GM23248 (cell line): ENCODE results near the gene KLHL40. TPM values are rescaled to one million over a fixed set of nuclear protein-coding genes. Genes with fewer than 3 reads are reported as not detected.
A peak's percentile ranks its signal among the peaks of the same experiment; 100 is the strongest.

Source experiments
- DNase-seq: peaks from one replicate; pipeline ENCODE4 v3.0.0-alpha.2; 2015
- H2AFZ ChIP-seq: fragments of 200-600 bp; sonication (generic); 2 replicates; pipeline ENCODE4 v1.6.1; 2016; ENCODE audit warnings: antibody characterized with exemption
- H3F3A ChIP-seq: fragments of 200-600 bp; sonication (generic); 2 replicates; pipeline ENCODE4 v1.6.1; 2016; ENCODE audit warnings: mild to moderate bottlenecking, antibody characterized with exemption, mixed run types; ENCODE audit not compliant: insufficient read depth
- H3K27ac ChIP-seq: fragments of 200-600 bp; sonication (generic); 2 replicates; pipeline ENCODE4 v1.5.1; 2016; ENCODE audit warnings: mild to moderate bottlenecking
- H3K27me3 ChIP-seq: fragments of 200-600 bp; sonication (generic); replicated peaks from 2 replicates; pipeline ENCODE4 v1.6.1; 2016; ENCODE audit warnings: mild to moderate bottlenecking; ENCODE audit not compliant: insufficient read depth
- H3K36me3 ChIP-seq: fragments of 200-600 bp; sonication (generic); 2 replicates; pipeline ENCODE4 v1.6.1; 2016; ENCODE audit warnings: low read depth, mild to moderate bottlenecking
- H3K4me1 ChIP-seq: fragments of 200-600 bp; sonication (generic); 2 replicates; pipeline ENCODE4 v1.6.1; 2016; ENCODE audit warnings: mild to moderate bottlenecking; ENCODE audit not compliant: insufficient read depth
- H3K4me2 ChIP-seq: fragments of 200-600 bp; sonication (generic); one replicate; pipeline ENCODE4 v1.6.1; 2016; ENCODE audit warnings: mild to moderate bottlenecking; ENCODE audit not compliant: unreplicated experiment
- H3K4me3 ChIP-seq: fragments of 200-600 bp; sonication (generic); 2 replicates; pipeline ENCODE4 v1.5.1; 2016; ENCODE audit warnings: mild to moderate bottlenecking
- H3K79me2 ChIP-seq: fragments of 200-600 bp; sonication (generic); 2 replicates; pipeline ENCODE4 v1.6.1; 2016; ENCODE audit warnings: mild to moderate bottlenecking; ENCODE audit not compliant: insufficient read depth
- H3K9ac ChIP-seq: fragments of 200-600 bp; sonication (generic); 2 replicates; pipeline ENCODE4 v1.6.1; 2016; ENCODE audit warnings: mild to moderate bottlenecking
- H3K9me2 ChIP-seq: fragments of 200-600 bp; sonication (generic); 2 replicates; pipeline ENCODE4 v1.6.1; 2016; ENCODE audit warnings: mixed run types, mild to moderate bottlenecking, moderate library complexity; ENCODE audit not compliant: insufficient read depth
- H3K9me3 ChIP-seq: fragments of 200-600 bp; sonication (generic); one replicate; pipeline ENCODE4 v1.6.1; 2017; ENCODE audit warnings: low read depth
- H4K20me1 ChIP-seq: fragments of 200-600 bp; sonication (generic); 2 replicates; pipeline ENCODE4 v1.6.0; 2016; ENCODE audit not compliant: insufficient read depth
- EZH2 ChIP-seq: fragments of 200-600 bp; sonication (generic); IDR thresholded peaks from 2 replicates; pipeline ENCODE4 v1.6.1; 2018; ENCODE audit warnings: antibody characterized with exemption, mild to moderate bottlenecking; ENCODE audit not compliant: insufficient read depth, poor library complexity, severe bottlenecking
- EZH2phosphoT487 ChIP-seq: fragments of 200-600 bp; sonication (generic); IDR thresholded peaks from 2 replicates; pipeline ENCODE4 v1.6.1; 2018; ENCODE audit warnings: antibody characterized with exemption, moderate library complexity, mild to moderate bottlenecking, low read depth; ENCODE audit not compliant: insufficient read depth
- WGBS, 2 experiments: methylation state at CpG; one replicate each; pipeline ENCODE4 v1.1.6; 2015 to 2017; ENCODE audit warnings: low lambda C conversion rate in 2 of 2, low coverage in 1 of 2; ENCODE audit errors: missing lambda C conversion rate in 2 of 2; 5-methylcytosine and 5-hydroxymethylcytosine counted together
- in situ Hi-C: fragments of 300-500 bp; cut with MboI; formaldehyde crosslinking; loops from 2 replicates; pipeline ENCODE4 v1.15.0; 2020
- polyA plus RNA-seq: library from polyadenylated mRNA; unstranded; fragments of >200 nt; fragmentation: Nextera tagmentation; extraction: Ambion mirVana; gene quantifications from 2 replicates; pipeline ENCODE4 v1.2.1, GENCODE V29; 2016
- total RNA-seq: library from RNA; depleted of rRNA; stranded (reverse); fragments of >200 nt; shearing (Covaris generic); gene quantifications from 2 replicates; pipeline ENCODE4 v1.2.3, GENCODE V29; 2014

Gene KLHL40
- total and polyA plus RNA-seq, 2 experiments from 2014 or later: not detected

GRCh38 chr3:42649783-42650182 is 35.6 kb upstream of the KLHL40 start:
- in situ Hi-C loops: no loop called here
- peak overlapping the region; percentile 92 for H3K27ac ChIP-seq

DNA sequence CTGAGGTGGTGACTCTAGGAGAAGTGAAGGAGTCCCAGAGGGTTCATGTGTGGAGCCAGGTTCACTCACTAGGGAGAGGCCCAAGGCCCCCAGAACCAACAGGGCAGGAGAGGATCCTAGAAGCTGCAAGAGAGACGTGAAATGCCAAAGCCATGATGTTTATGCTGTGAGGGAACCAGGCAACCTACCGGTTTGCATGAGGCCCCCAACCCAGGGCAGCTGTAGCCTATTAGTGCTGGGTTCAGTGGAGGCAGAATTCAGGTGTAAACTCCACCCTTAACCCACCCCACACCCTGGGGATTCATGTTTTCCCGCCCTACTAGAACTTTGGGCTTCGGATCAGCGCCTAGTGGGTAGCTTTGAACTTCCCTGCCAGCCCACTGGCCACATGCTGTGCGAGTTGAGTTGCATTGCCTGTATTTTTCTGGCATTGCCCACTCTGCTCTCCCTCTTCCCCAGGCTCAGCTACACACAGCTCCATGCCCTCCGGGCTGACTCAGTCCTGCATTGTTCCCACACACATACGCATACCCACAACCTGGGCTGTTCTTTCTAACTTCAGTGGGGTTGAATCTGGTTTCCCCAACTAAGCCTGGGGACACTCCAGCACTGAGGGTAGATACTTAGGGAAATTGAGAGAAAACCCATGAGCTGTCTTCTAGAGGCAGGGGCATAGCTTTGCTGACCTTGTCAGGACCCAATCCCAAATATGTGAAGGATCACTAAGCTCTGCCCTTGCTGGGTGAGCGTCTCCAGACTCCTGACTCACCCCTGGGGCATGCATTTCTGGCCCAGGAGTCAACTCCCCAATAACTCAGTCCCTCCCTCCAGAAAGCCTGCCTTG is 33.9 kb upstream of the KLHL40 start:
- DNase-seq: peak; percentile 92
- in situ Hi-C loops: no loop called here
- peak overlapping the region; percentile 97 for H3K9ac ChIP-seq
- peaks cover 49% of the 10 kb centered on the region for H3F3A ChIP-seq
- peak overlapping the region; percentile 96 for H3K4me3 ChIP-seq
- no peaks in the 10 kb centered on the region for H3K9me2 ChIP-seq
- peaks cover 79% of the 10 kb centered on the region for H3K79me2 ChIP-seq
- H3K9me3 ChIP-seq: no peaks in the 10 kb centered on the region
- WGBS, 2 experiments: 3% methylated on average over 9 of the region's 9 CpGs
- peak overlapping the region; percentile 85 for H3K4me2 ChIP-seq
- no peak overlapping the region for H2AFZ ChIP-seq
- no peaks in the 10 kb centered on the region for H3K27me3 ChIP-seq
- no peaks in the 10 kb centered on the region for H4K20me1 ChIP-seq
- TF ChIP-seq EZH2 (no peak), EZH2phosphoT487 (no peak)
- H3K27ac ChIP-seq: peak overlapping the region; percentile 92
- H3K4me1 ChIP-seq: peaks cover 60% of the 10 kb centered on the region
- peaks cover 9% of the 10 kb centered on the region for H3K36me3 ChIP-seq

More at GRCh38 chr3:42649783-42650182, 35.6 kb upstream of the KLHL40 start:
- no peak overlapping the region for H3K9ac ChIP-seq
- peaks cover 56% of the 10 kb centered on the region for H3F3A ChIP-seq
- 53 to 68% methylated on average over 4 of the region's 4 CpGs for WGBS, 2 experiments
- H3K36me3 ChIP-seq: peaks cover 25% of the 10 kb centered on the region
- H3K9me3 ChIP-seq: no peaks in the 10 kb centered on the region
- peaks cover 79% of the 10 kb centered on the region for H3K79me2 ChIP-seq
- no peak for DNase-seq
- no peaks in the 10 kb centered on the region for H4K20me1 ChIP-seq
- no peak for TF ChIP-seq EZH2
- no peak for TF ChIP-seq EZH2phosphoT487
- no peaks in the 10 kb centered on the region for H3K9me2 ChIP-seq
- H3K4me3 ChIP-seq: no peak overlapping the region
- peaks cover 46% of the 10 kb centered on the region for H3K4me1 ChIP-seq
- H3K27me3 ChIP-seq: no peaks in the 10 kb centered on the region
- H2AFZ ChIP-seq: no peak overlapping the region
- H3K4me2 ChIP-seq: no peak overlapping the region

DNA sequence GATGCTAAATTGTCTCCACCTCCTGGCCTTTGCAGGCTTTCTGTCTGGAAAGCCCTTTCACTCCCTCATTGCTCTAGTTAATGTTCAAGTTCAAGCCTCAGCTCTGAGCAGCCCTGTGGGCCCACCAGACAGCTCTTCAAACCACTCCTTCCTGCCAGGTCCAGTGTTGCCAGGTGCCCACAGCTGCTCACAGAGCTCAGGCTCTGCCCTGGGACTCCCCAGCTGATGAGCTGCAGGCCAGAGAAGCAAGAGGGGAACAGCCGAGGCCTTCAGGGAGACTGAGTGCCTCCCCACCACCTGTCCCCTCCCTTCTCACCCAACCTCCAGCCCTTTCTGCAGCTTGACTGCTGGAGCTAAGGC is 33.1 kb upstream of the KLHL40 start:
- no peak for TF ChIP-seq EZH2
- no peak for TF ChIP-seq EZH2phosphoT487
- peak overlapping the region; percentile 14; the same call in 1 of the 2 replicates for H2AFZ ChIP-seq
- 0% methylated on average over 1 of the region's 1 CpG for WGBS, 2 experiments
- H3K27me3 ChIP-seq: no peaks in the 10 kb centered on the region
- no peaks in the 10 kb centered on the region for H3K9me2 ChIP-seq
- peak overlapping the region; percentile 85 for H3K4me2 ChIP-seq
- peak overlapping the region; percentile 96 for H3K4me3 ChIP-seq
- H3F3A ChIP-seq: peaks cover 42% of the 10 kb centered on the region
- H3K36me3 ChIP-seq: peaks cover 1% of the 10 kb centered on the region; the same call in 1 of the 2 replicates
- H3K27ac ChIP-seq: peak overlapping the region; percentile 92
- H3K9ac ChIP-seq: peak overlapping the region; percentile 97
- peaks cover 60% of the 10 kb centered on the region for H3K4me1 ChIP-seq
- peaks cover 79% of the 10 kb centered on the region for H3K79me2 ChIP-seq
- H4K20me1 ChIP-seq: no peaks in the 10 kb centered on the region
- H3K9me3 ChIP-seq: no peaks in the 10 kb centered on the region
- in situ Hi-C loops: no loop called here
- peak; percentile 34 for DNase-seq

DNA sequence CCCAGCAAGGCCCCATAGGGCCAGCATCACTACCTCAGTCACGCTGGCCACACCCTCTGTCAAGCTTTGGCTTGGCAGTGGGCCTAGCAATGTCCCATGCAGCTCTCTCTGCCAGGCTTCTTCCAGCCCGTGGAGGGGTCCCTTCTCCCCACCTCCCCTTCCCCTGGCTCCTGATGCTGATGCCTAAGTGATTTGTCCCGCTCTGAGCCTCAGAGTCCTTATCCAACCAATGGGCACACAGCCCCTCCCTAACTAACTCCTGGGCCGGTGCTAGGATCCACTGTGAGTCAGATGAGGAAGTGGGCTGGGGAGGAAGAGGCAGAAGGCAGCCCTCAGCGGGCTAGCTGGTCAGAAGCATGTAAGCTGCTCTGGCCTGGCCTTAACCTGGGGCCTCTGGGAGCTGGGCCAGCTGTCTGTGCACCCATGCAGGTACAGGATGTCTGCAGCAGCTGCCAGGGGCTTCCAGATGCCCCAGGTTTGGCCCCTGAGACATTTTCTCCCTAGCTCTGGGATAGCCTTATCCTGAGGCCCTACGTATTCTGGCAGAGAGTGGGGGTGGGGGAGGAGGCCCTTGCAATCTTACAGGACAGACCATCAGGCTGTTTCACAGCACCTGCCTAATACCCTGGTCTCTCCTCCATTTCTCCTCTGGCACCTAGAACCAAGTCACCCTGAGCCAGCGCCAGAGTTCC is 32.6 kb upstream of the KLHL40 start:
- Histone ChIP-seq H3F3A (peaks cover 38% of the 10 kb centered on the region), H2AFZ (peak overlapping the region; percentile 14; the same call in 1 of the 2 replicates), H3K4me3 (peak overlapping the region; percentile 96), H4K20me1 (no peaks in the 10 kb centered on the region), H3K4me1 (peaks cover 59% of the 10 kb centered on the region), H3K4me2 (peak overlapping the region; percentile 85), H3K9me2 (no peaks in the 10 kb centered on the region), H3K27ac (peak overlapping the region; percentile 92), H3K79me2 (peaks cover 79% of the 10 kb centered on the region), H3K27me3 (no peaks in the 10 kb centered on the region), H3K36me3 (no peaks in the 10 kb centered on the region; the same call in 1 of the 2 replicates), H3K9ac (peak overlapping the region; percentile 97), H3K9me3 (no peaks in the 10 kb centered on the region)
- in situ Hi-C loops: no loop called here
- DNase-seq: peak; percentile 93
- 0% methylated on average over 7 of the region's 7 CpGs for WGBS, 2 experiments
- no peak for TF ChIP-seq EZH2phosphoT487
